Measurements from ENCODE around the gene PAX5.

PAX5 gene

DNA sequence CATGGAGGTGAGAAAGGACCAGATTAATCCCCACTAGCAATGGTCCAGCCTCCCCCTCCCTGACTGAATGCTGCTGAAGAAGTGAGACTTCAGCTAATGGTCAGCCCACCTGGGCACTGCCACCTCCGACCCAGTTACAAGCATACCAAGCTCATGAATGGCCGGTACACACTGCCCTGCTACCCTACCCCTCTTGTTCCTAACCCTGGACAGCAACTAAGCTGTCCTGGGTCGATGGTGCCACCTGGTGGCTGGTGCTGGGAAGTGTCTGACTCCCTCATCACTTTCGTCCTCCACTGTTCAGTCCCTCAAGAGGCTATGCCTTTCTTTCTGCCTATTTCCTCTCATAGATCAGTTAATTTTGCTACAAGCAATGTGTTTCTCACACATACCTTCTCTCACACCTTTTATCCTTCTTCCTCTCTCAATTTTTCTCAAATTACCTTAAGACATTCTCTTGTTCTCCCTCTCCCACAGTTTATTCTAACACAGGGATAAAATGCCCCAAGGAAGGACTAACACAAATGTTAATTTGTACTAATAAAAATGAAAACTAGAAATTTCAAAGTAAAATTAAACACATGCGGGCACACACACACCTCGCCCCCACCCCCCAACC is 42.4 kb downstream of the PAX5 start:
- Histone ChIP-seq H3K9me3 (ENCODE audit: severe bottlenecking) (no peaks in the 10 kb centered on the region), H3K27ac (no peak overlapping the region), H3K4me3 (ENCODE audit: low read depth, low read length) (no peak overlapping the region), H3K27me3 (ENCODE audit: insufficient read depth, low read depth, severe bottlenecking) (no peaks in the 10 kb centered on the region), H3K36me3 (peaks cover 72% of the 10 kb centered on the region)
- peak; percentile 61 for DNase-seq
- TF ChIP-seq, protein P1, sequence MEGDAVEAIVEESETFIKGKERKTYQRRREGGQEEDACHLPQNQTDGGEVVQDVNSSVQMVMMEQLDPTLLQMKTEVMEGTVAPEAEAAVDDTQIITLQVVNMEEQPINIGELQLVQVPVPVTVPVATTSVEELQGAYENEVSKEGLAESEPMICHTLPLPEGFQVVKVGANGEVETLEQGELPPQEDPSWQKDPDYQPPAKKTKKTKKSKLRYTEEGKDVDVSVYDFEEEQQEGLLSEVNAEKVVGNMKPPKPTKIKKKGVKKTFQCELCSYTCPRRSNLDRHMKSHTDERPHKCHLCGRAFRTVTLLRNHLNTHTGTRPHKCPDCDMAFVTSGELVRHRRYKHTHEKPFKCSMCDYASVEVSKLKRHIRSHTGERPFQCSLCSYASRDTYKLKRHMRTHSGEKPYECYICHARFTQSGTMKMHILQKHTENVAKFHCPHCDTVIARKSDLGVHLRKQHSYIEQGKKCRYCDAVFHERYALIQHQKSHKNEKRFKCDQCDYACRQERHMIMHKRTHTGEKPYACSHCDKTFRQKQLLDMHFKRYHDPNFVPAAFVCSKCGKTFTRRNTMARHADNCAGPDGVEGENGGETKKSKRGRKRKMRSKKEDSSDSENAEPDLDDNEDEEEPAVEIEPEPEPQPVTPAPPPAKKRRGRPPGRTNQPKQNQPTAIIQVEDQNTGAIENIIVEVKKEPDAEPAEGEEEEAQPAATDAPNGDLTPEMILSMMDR (IDR thresholded peaks at IDR 0.05; ENCODE audit: low read depth, low read length): peak; percentile 91

DNA sequence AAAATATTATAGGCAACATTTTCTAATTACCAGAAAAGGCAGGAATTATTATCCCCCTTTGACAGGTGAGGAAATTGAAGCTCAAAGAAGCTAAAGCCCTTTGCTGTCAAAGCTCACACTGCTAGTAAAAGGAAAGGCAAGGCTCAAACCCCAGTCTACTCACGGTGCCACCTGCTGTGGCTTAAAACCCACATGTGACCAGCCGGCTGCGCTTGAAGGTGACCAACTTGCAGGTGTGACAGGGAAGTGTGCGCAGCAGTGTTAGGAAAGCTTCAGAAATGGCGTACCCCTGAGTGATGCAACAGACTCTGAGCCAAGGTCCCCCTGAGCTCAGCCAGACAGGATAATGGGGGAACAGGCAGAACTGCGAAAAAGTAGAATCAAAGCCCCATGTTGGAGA is 45.2 kb downstream of the PAX5 start:
- Histone ChIP-seq H3K9me3 (ENCODE audit: severe bottlenecking) (no peaks in the 10 kb centered on the region), H3K4me3 (ENCODE audit: low read depth, low read length) (no peak overlapping the region), H3K36me3 (peaks cover 59% of the 10 kb centered on the region), H3K27ac (no peak overlapping the region), H3K27me3 (ENCODE audit: insufficient read depth, low read depth, severe bottlenecking) (no peaks in the 10 kb centered on the region)
- peak; percentile 26 for DNase-seq
- TF ChIP-seq, protein P1 (IDR thresholded peaks at IDR 0.05; ENCODE audit: low read depth, low read length): no peak

DNA sequence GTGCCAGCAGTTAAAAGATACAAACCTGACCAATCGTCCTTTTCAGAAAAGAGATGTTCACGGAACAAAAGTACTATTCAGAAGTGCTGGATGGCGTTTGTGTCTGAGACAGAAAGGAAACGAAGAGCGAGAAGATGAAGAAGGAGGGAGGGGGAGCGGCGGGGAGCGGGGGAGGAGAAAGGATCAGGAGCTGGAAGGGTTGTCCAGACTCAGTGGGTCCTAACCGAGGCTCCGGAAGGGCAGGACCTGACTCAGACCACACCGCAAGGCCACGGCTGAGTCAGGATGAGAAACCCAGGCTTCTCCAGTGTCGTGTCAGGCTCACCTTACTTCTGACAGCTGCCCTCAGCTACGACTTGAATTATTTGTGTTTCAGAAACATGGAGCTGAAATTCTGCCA is 46.2 kb downstream of the PAX5 start:
- Histone ChIP-seq H3K9me3 (ENCODE audit: severe bottlenecking) (no peaks in the 10 kb centered on the region), H3K27me3 (ENCODE audit: insufficient read depth, low read depth, severe bottlenecking) (no peaks in the 10 kb centered on the region), H3K36me3 (peaks cover 57% of the 10 kb centered on the region), H3K4me3 (ENCODE audit: low read depth, low read length) (no peak overlapping the region), H3K27ac (no peak overlapping the region)
- TF ChIP-seq, protein P1 (IDR thresholded peaks at IDR 0.05; ENCODE audit: low read depth, low read length): no peak
- no peak for DNase-seq

DNA sequence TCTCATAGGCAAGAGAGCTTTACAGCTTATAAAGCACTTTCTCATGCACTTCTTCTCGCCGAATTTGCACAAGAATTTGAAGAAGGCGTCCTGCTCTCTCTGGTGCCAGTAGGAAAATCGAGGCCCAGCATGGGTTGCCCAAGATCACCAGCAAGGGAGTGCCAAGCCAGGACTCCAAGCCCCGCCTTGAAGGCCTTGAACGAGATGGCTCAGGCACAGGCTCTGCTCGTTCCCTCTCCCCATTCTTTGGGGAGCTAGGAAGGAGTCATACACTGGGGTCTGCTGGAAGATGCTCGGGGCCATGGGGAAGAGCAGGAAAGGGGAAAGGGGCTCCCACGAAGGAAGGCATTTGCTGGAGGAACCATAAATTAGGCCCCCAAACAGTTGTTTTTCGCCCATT is 46.7 kb downstream of the PAX5 start:
- no peak for DNase-seq
- no peak overlapping the region for H3K4me3 ChIP-seq (ENCODE audit: low read depth, low read length)
- no peaks in the 10 kb centered on the region for H3K9me3 ChIP-seq (ENCODE audit: severe bottlenecking)
- H3K27ac ChIP-seq: no peak overlapping the region
- no peaks in the 10 kb centered on the region for H3K27me3 ChIP-seq (ENCODE audit: insufficient read depth, low read depth, severe bottlenecking)
- peaks cover 52% of the 10 kb centered on the region for H3K36me3 ChIP-seq
- TF ChIP-seq, protein P1 (IDR thresholded peaks at IDR 0.05; ENCODE audit: low read depth, low read length): no peak

DNA sequence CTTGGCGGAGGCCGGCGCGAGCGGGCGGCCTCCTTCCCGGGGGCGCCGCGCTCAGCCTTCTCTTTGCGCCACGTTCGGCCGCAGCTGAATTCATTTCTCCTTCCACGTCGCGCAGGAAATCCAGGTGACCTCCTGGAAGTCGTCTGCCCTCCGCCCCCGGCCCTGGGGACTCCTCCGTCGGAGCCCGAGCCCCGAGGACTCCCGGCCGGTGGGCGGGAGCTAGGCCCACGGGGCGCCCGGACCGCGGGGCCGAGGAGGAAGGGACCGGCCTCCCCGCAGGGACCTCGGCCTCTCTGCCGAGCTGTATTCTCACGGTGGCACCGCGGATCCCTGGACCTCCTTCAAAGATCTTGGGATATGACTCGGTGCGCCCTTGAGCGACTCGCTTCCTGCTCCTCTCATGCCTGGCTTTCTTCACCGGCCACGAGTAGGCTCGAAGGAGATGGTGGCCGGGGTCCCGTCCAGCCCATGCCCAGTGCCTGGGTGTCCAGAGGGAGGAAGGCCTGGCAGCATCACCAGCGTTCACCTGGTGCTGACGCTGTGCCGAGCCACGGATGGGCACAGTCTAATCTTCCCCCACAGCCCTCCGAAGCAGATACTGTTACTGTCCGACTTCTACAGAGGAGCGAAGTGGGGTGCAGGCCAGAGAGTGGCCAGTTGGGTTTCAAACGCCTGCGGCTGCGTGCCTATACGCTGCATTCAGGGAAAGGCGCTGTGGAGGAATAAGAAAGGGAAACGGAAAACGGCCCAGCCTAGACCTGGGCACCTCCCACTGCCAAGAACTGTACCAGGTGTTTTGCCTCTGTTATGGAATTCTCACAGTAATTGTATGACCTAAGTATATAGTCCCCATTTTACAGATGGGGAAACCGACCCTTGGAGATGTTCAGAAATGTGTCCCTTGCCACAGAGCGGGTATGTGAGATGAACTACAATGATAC is 47.3 kb downstream of the PAX5 start:
- no peak overlapping the region for H3K4me3 ChIP-seq (ENCODE audit: low read depth, low read length)
- no peaks in the 10 kb centered on the region for H3K27me3 ChIP-seq (ENCODE audit: insufficient read depth, low read depth, severe bottlenecking)
- DNase-seq: no peak
- H3K36me3 ChIP-seq: peaks cover 49% of the 10 kb centered on the region
- H3K27ac ChIP-seq: no peak overlapping the region
- TF ChIP-seq, protein P1 (IDR thresholded peaks at IDR 0.05; ENCODE audit: low read depth, low read length): no peak
- no peaks in the 10 kb centered on the region for H3K9me3 ChIP-seq (ENCODE audit: severe bottlenecking)
